ENCODE data around the gene TMEM258.

The TMEM258 gene

GRCh38 chr11:61794579-61794978 is 2.2 kb upstream of the TMEM258 start:
- FAIRE-seq = no peak

- FAIRE-seq = no peak
Observed at GRCh38 chr11:61793829-61794204, 1.4 kb upstream of the TMEM258 start.

- FAIRE-seq = no peak
Observed at GRCh38 chr11:61793083-61793828, 857 bp upstream of the TMEM258 start.

- FAIRE-seq = no peak
Observed at GRCh38 chr11:61791737-61792309, 576 bp downstream of the TMEM258 start.

- peak; percentile 41 for FAIRE-seq
Observed at GRCh38 chr11:61787928-61788491, 4.4 kb downstream of the TMEM258 start.

GRCh38 chr11:61785837-61786402 is 6.5 kb downstream of the TMEM258 start:
- no peak for FAIRE-seq

GRCh38 chr11:61784506-61784805 is 7.9 kb downstream of the TMEM258 start:
- FAIRE-seq = no peak

- no peak for FAIRE-seq
Observed at GRCh38 chr11:61783717-61784505, 8.5 kb downstream of the TMEM258 start.

- no peak for FAIRE-seq
Observed at GRCh38 chr11:61782841-61783240, 9.6 kb downstream of the TMEM258 start.

- FAIRE-seq = no peak
Observed at GRCh38 chr11:61782299-61782698, 10.1 kb downstream of the TMEM258 start.

- FAIRE-seq = no peak
Observed at GRCh38 chr11:61781585-61781984, 10.8 kb downstream of the TMEM258 start.

- no peak for FAIRE-seq
Observed at GRCh38 chr11:61780581-61781162, 11.7 kb downstream of the TMEM258 start.

- FAIRE-seq = no peak
Observed at GRCh38 chr11:61779666-61780525, 12.5 kb downstream of the TMEM258 start.

GRCh38 chr11:61778920-61779650 is 13.3 kb downstream of the TMEM258 start:
- FAIRE-seq = no peak

- no peak for FAIRE-seq
Observed at GRCh38 chr11:61778357-61778886, 14.0 kb downstream of the TMEM258 start.

- no peak for FAIRE-seq
Observed at GRCh38 chr11:61777234-61778090, 14.9 kb downstream of the TMEM258 start.

- FAIRE-seq = peak; percentile 6
Observed at GRCh38 chr11:61776561-61777075, 15.8 kb downstream of the TMEM258 start.

- no peak for FAIRE-seq
Observed at GRCh38 chr11:61775606-61776554, 16.5 kb downstream of the TMEM258 start.

- no peak for FAIRE-seq
Observed at GRCh38 chr11:61775106-61775505, 17.3 kb downstream of the TMEM258 start.
